H9 (cell line): ENCODE measurements around the gene TMEM198. TPM values are rescaled to one million over a fixed set of nuclear protein-coding genes. Genes with fewer than 3 reads are reported as not detected.

ENCODE experiments used
- DNase-seq: peaks from one replicate; pipeline ENCODE4 v3.0.0-alpha.2; 2017
- H2AFZ ChIP-seq: one replicate; pipeline ENCODE4 v1.6.1; 2013; ENCODE audit warnings: mild to moderate bottlenecking, low read length, control low read depth, moderate library complexity
- H2AK5ac ChIP-seq: 2 replicates; pipeline ENCODE4 v1.6.1; 2013; ENCODE audit warnings: low read length, control low read depth, mixed read lengths; ENCODE audit not compliant: insufficient read length
- H2BK120ac ChIP-seq: one replicate; pipeline ENCODE4 v1.6.1; 2013; ENCODE audit warnings: low read depth, mild to moderate bottlenecking, low read length, control low read depth, inconsistent platforms; ENCODE audit not compliant: poor library complexity, severe bottlenecking
- H2BK12ac ChIP-seq: 2 replicates; pipeline ENCODE4 v1.6.1; 2013; ENCODE audit warnings: low read length, control low read depth, mixed read lengths, low read depth; ENCODE audit not compliant: insufficient read length
- H2BK15ac ChIP-seq: 2 replicates; pipeline ENCODE4 v1.6.1; 2013; ENCODE audit warnings: low read depth, low read length, control low read depth
- H2BK20ac ChIP-seq: one replicate; pipeline ENCODE4 v1.6.1; 2013; ENCODE audit warnings: low read depth, mild to moderate bottlenecking, low read length, control low read depth, inconsistent platforms; ENCODE audit not compliant: poor library complexity, severe bottlenecking
- H2BK5ac ChIP-seq: 2 replicates; pipeline ENCODE4 v1.6.1; 2013; ENCODE audit warnings: low read length, control low read depth, mixed read lengths; ENCODE audit not compliant: insufficient read length
- H3K14ac ChIP-seq: 2 replicates; pipeline ENCODE4 v1.6.1; 2013; ENCODE audit warnings: low read length, control low read depth; ENCODE audit not compliant: insufficient read depth
- H3K18ac ChIP-seq: 2 replicates; pipeline ENCODE4 v1.6.1; 2013; ENCODE audit warnings: low read depth, mild to moderate bottlenecking, mixed read lengths, low read length, control low read depth; ENCODE audit not compliant: insufficient read length
- H3K23ac ChIP-seq: 2 replicates; pipeline ENCODE4 v1.6.1; 2013; ENCODE audit warnings: low read length, control low read depth, mixed read lengths, low read depth; ENCODE audit not compliant: insufficient read length
- H3K23me2 ChIP-seq: 2 replicates; pipeline ENCODE4 v1.6.1; 2013; ENCODE audit warnings: low read depth, mild to moderate bottlenecking, mixed read lengths, low read length, control low read depth; ENCODE audit not compliant: insufficient read length, poor library complexity, severe bottlenecking
- H3K27ac ChIP-seq: 2 replicates; pipeline ENCODE4 v1.5.1; 2013; ENCODE audit warnings: low read length, control low read depth, mixed read lengths, low read depth; ENCODE audit not compliant: insufficient read length
- H3K27me3 ChIP-seq: 2 replicates; pipeline ENCODE4 v1.6.1; 2013; ENCODE audit warnings: low read length, control low read depth, inconsistent platforms; ENCODE audit not compliant: insufficient read depth
- H3K4ac ChIP-seq: 2 replicates; pipeline ENCODE4 v1.6.1; 2013; ENCODE audit warnings: low read depth, mild to moderate bottlenecking, control low read depth, inconsistent platforms, low read length, moderate library complexity
- H3K4me1 ChIP-seq: 2 replicates; pipeline ENCODE4 v1.6.1; 2013; ENCODE audit warnings: low read length, control low read depth, inconsistent platforms; ENCODE audit not compliant: insufficient read depth
- H3K4me2 ChIP-seq: 2 replicates; pipeline ENCODE4 v1.6.1; 2013; ENCODE audit warnings: low read length, control low read depth, mixed read lengths; ENCODE audit not compliant: insufficient read length, insufficient read depth
- H3K56ac ChIP-seq: 2 replicates; pipeline ENCODE4 v1.6.1; 2013; ENCODE audit warnings: low read depth, mild to moderate bottlenecking, mixed read lengths, low read length, control low read depth; ENCODE audit not compliant: insufficient read length
- H3K79me1 ChIP-seq: 2 replicates; pipeline ENCODE4 v1.6.1; 2013; ENCODE audit warnings: low read depth, mild to moderate bottlenecking, moderate library complexity, low read length, control low read depth, inconsistent platforms; ENCODE audit not compliant: insufficient read depth, poor library complexity, severe bottlenecking
- H3K79me2 ChIP-seq: 2 replicates; pipeline ENCODE4 v1.6.1; 2013; ENCODE audit warnings: low read length, control low read depth, inconsistent platforms; ENCODE audit not compliant: insufficient read depth
- H3K9ac ChIP-seq: 2 replicates; pipeline ENCODE4 v1.6.1; 2013; ENCODE audit warnings: low read length, control low read depth, mixed read lengths; ENCODE audit not compliant: insufficient read length; ENCODE audit errors: extremely low read depth
- H3K9me3 ChIP-seq: one replicate; pipeline ENCODE4 v1.6.1; 2013; ENCODE audit warnings: low read depth, low read length, inconsistent platforms; ENCODE audit not compliant: control insufficient read depth
- H3T11ph ChIP-seq: one replicate; pipeline ENCODE4 v1.6.1; 2013; ENCODE audit warnings: mild to moderate bottlenecking, low read length, control low read depth, inconsistent platforms
- H4K20me1 ChIP-seq: one replicate; pipeline ENCODE4 v1.6.1; 2013; ENCODE audit not compliant: control insufficient read depth, insufficient read length, insufficient read depth
- H4K5ac ChIP-seq: 2 replicates; pipeline ENCODE4 v1.6.1; 2013; ENCODE audit warnings: low read depth, mild to moderate bottlenecking, mixed read lengths, low read length, control low read depth; ENCODE audit not compliant: insufficient read length
- H4K8ac ChIP-seq: replicated peaks from 2 replicates; pipeline ENCODE4 v1.6.1; 2013; ENCODE audit warnings: low read length, control low read depth, mixed read lengths, low read depth; ENCODE audit not compliant: insufficient read length
- H4K91ac ChIP-seq: 2 replicates; pipeline ENCODE4 v1.6.1; 2013; ENCODE audit warnings: low read depth, mild to moderate bottlenecking, moderate library complexity, mixed read lengths, low read length, control low read depth; ENCODE audit not compliant: insufficient read length
- H3K27ac Mint-ChIP-seq, 3 experiments: 2 replicates in 2 of 3; 3 replicates in 1 of 3; pipeline ENCODE4 v1.8.0; 2020 to 2021; ENCODE audit warnings: mixed read lengths in 3 of 3, mild to moderate bottlenecking in 1 of 3, moderate library complexity in 1 of 3
- H3K27me3 Mint-ChIP-seq: 2 replicates; pipeline ENCODE4 v1.8.0; 2021; ENCODE audit warnings: low read depth, mild to moderate bottlenecking, moderate library complexity, mixed read lengths
- H3K36me3 Mint-ChIP-seq, 3 experiments: 2 replicates in 2 of 3; 3 replicates in 1 of 3; pipeline ENCODE4 v1.8.0; 2020 to 2021; ENCODE audit warnings: low read depth in 3 of 3, mixed read lengths in 3 of 3; ENCODE audit not compliant: insufficient read depth in 1 of 3
- H3K4me1 Mint-ChIP-seq, 2 experiments: 2 replicates each; pipeline ENCODE4 v1.8.0; 2020; ENCODE audit warnings: mixed read lengths in 2 of 2
- H3K4me3 Mint-ChIP-seq, 2 experiments: 2 replicates in 1 of 2; 3 replicates in 1 of 2; pipeline ENCODE4 v1.8.0; 2020 to 2021; ENCODE audit warnings: mild to moderate bottlenecking in 2 of 2, mixed read lengths in 2 of 2, moderate library complexity in 1 of 2
- H3K9me3 Mint-ChIP-seq, 2 experiments: 2 replicates in 1 of 2; 3 replicates in 1 of 2; pipeline ENCODE4 v1.8.0; 2020; ENCODE audit warnings: mild to moderate bottlenecking in 2 of 2, mixed read lengths in 2 of 2, moderate library complexity in 1 of 2
- WGBS: extraction: QIAGEN DNeasy Blood & Tissue Kit; methylation state at CpG from one replicate; pipeline ENCODE4 v1.1.7; 2013; ENCODE audit warnings: missing lambda C conversion rate, low lambda C conversion rate, mixed read lengths; ENCODE audit not compliant: insufficient read length; ENCODE audit errors: extremely low coverage; 5-methylcytosine and 5-hydroxymethylcytosine counted together
- total RNA-seq: library from RNA; stranded (reverse); gene quantifications from 2 replicates; pipeline ENCODE4 v1.2.1, GENCODE V29; 2021
- TF ChIP-seq, protein P1 (sequence below): fragments of 200-600 bp; sonication (generic); conservative IDR thresholded peaks from 3 replicates; pipeline ENCODE4 v1.8.0; 2021; ENCODE audit warnings: antibody characterized with exemption, mild to moderate bottlenecking

Gene TMEM198
- total RNA-seq, 1 experiment from 2014 or later = 7.7 TPM

- no peak overlapping the region for H2BK15ac ChIP-seq
- H2BK12ac ChIP-seq = no peak overlapping the region
- DNase-seq = no peak
- Mint-ChIP-seq H3K27me3 (peaks cover 12% of the 10 kb centered on the region), H3K4me1 (peaks cover 19 to 20% of the 10 kb centered on the region in 2 experiments), H3K36me3 (no peaks in the 10 kb centered on the region), H3K27ac (no peak overlapping the region; a peak in 1 of 7 replicates), H3K9me3 (no peaks in the 10 kb centered on the region), H3K4me3 (no peak overlapping the region)
- peaks cover 6% of the 10 kb centered on the region for H3K23me2 ChIP-seq
- no peak overlapping the region for H3T11ph ChIP-seq
- no peak overlapping the region for H2BK120ac ChIP-seq
- no peak overlapping the region for H3K4me2 ChIP-seq
- no peaks in the 10 kb centered on the region for H4K20me1 ChIP-seq
- TF ChIP-seq, protein P1, sequence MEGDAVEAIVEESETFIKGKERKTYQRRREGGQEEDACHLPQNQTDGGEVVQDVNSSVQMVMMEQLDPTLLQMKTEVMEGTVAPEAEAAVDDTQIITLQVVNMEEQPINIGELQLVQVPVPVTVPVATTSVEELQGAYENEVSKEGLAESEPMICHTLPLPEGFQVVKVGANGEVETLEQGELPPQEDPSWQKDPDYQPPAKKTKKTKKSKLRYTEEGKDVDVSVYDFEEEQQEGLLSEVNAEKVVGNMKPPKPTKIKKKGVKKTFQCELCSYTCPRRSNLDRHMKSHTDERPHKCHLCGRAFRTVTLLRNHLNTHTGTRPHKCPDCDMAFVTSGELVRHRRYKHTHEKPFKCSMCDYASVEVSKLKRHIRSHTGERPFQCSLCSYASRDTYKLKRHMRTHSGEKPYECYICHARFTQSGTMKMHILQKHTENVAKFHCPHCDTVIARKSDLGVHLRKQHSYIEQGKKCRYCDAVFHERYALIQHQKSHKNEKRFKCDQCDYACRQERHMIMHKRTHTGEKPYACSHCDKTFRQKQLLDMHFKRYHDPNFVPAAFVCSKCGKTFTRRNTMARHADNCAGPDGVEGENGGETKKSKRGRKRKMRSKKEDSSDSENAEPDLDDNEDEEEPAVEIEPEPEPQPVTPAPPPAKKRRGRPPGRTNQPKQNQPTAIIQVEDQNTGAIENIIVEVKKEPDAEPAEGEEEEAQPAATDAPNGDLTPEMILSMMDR = no peak
- H4K91ac ChIP-seq = no peak overlapping the region
- H3K27me3 ChIP-seq = no peaks in the 10 kb centered on the region
- no peak overlapping the region for H2BK20ac ChIP-seq
- H3K4ac ChIP-seq = no peak overlapping the region
- H4K8ac ChIP-seq = no peak overlapping the region
- H3K9me3 ChIP-seq = no peaks in the 10 kb centered on the region
- H3K56ac ChIP-seq = no peak overlapping the region
- H3K27ac ChIP-seq = no peak overlapping the region
- H2AFZ ChIP-seq = no peak overlapping the region
- no peak overlapping the region for H3K14ac ChIP-seq
- H3K9ac ChIP-seq = no peak overlapping the region
- peaks cover 3% of the 10 kb centered on the region; the same call in 1 of the 2 replicates for H3K4me1 ChIP-seq
- H3K79me1 ChIP-seq = no peaks in the 10 kb centered on the region
- H4K5ac ChIP-seq = no peak overlapping the region
- no peak overlapping the region for H3K18ac ChIP-seq
- no peak overlapping the region for H3K23ac ChIP-seq
- WGBS = no CpG with 5 or more reads among the region's 2 CpGs
- no peaks in the 10 kb centered on the region for H3K79me2 ChIP-seq
- no peak overlapping the region for H2AK5ac ChIP-seq
- H2BK5ac ChIP-seq = no peak overlapping the region
Observed at GRCh38 chr2:219593154-219593553, 49.3 kb downstream of the TMEM198 start.
